ENCODE results near the gene TMEM108. TPM values are rescaled to one million over a fixed set of nuclear protein-coding genes. Genes with fewer than 3 reads are reported as not detected.

Gene TMEM108
- total and polyA plus RNA-seq, 2 experiments from 2014 or later: 7.4 to 15.3 TPM

DNA sequence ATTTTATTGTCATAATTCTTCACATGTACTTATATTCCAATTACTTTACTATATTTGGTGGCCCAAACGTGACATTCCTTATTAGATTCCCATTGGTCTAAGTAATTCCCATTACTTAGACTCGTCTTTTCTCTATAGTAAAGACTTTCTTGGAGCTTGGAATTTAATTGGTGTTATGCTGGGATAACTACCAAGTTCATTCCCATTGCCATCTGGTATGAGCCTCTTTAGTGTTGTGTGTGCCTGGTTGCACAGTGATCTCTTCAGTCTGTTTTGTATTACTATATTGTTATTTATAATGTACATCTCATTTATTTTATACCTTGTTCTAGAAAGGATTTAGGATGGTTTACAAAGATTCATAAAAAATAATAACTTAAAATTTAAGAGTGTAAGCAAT, 27.8 kb downstream of the TMEM108 start:
- H3K4me3 ChIP-seq: no peak overlapping the region
- H3K27ac ChIP-seq (ENCODE audit: low read depth): no peak overlapping the region
- no peaks in the 10 kb centered on the region for H3F3A ChIP-seq (replicated peaks; ENCODE audit: low read depth)
- H3K79me2 ChIP-seq (replicated peaks; ENCODE audit: insufficient read depth): peaks cover 23% of the 10 kb centered on the region
- ATAC-seq (no peak), DNase-seq (ENCODE audit: low spot score) (no peak)
- H3K27ac Mint-ChIP-seq: no peak overlapping the region
- H2AFZ ChIP-seq: no peak overlapping the region
- H3K9me2 ChIP-seq (ENCODE audit: insufficient read depth): no peaks in the 10 kb centered on the region
- H4K20me1 ChIP-seq (replicated peaks; ENCODE audit: insufficient read depth): 0 out of 2 replicates have a peak, but pooled peaks cover 3% of the 10 kb centered on the region
- no peaks in the 10 kb centered on the region for H3K36me3 Mint-ChIP-seq (ENCODE audit: low read depth)
- H3K9me3 Mint-ChIP-seq: no peaks in the 10 kb centered on the region; the same call in 2 of the 3 replicates
- H3K4me1 Mint-ChIP-seq: no peaks in the 10 kb centered on the region
- H3K27me3 Mint-ChIP-seq (ENCODE audit: insufficient read depth, low read depth, poor library complexity): peaks cover 2% of the 10 kb centered on the region
- no peak overlapping the region for H3K4me2 ChIP-seq
- H3K27me3 ChIP-seq (ENCODE audit: insufficient read depth): no peaks in the 10 kb centered on the region
- H3K36me3 ChIP-seq (ENCODE audit: insufficient read depth): no peaks in the 10 kb centered on the region
- TF ChIP-seq CREB1 (CRISPR knock-in tag; IDR thresholded peaks at IDR 0.05; ENCODE audit: low read depth) (no peak), STAT1 (IDR thresholded peaks at IDR 0.05; ENCODE audit: unreplicated experiment) (no peak), POLR2AphosphoS5 (IDR thresholded peaks at IDR 0.05; ENCODE audit: low read depth) (no peak), JUNB (IDR thresholded peaks at IDR 0.05; ENCODE audit: unreplicated experiment) (no peak), CTCF (conservative IDR thresholded peaks at IDR 0.05; ENCODE audit: low read depth in 2 of 2) (no peak), ZNF462 (CRISPR knock-in tag; IDR thresholded peaks at IDR 0.05) (no peak)
- H3K4me3 Mint-ChIP-seq: no peak overlapping the region
- H3K4me1 ChIP-seq (ENCODE audit: insufficient read depth): no peaks in the 10 kb centered on the region
